Upper lobe of left lung (tissue), 4 donors: ENCODE results near the gene PIN1.

Source experiments
- POLR2A ChIP-seq, 4 donors: fragments of 450-650 bp; IDR thresholded peaks; one replicate each; pipeline ENCODE4 v1.5.1; 2016 to 2017; ENCODE audit warnings: antibody characterized with exemption in 4 of 4, mild to moderate bottlenecking in 2 of 4
- POLR2AphosphoS5 ChIP-seq, 2 donors: sonication (generic); formaldehyde crosslinking; IDR thresholded peaks; one replicate each; pipeline ENCODE4 v1.5.1; 2017; ENCODE audit warnings: antibody characterized with exemption in 2 of 2
- TF ChIP-seq, protein P1 (sequence below), 6 experiments: fragments of 450-650 bp in 4 of 6; fragments of 200-600 bp in 2 of 6; sonication (generic) in 2 of 6; IDR thresholded peaks; one replicate each; pipeline ENCODE4 v1.5.1; 2016 to 2019; ENCODE audit warnings: antibody characterized with exemption in 6 of 6

DNA sequence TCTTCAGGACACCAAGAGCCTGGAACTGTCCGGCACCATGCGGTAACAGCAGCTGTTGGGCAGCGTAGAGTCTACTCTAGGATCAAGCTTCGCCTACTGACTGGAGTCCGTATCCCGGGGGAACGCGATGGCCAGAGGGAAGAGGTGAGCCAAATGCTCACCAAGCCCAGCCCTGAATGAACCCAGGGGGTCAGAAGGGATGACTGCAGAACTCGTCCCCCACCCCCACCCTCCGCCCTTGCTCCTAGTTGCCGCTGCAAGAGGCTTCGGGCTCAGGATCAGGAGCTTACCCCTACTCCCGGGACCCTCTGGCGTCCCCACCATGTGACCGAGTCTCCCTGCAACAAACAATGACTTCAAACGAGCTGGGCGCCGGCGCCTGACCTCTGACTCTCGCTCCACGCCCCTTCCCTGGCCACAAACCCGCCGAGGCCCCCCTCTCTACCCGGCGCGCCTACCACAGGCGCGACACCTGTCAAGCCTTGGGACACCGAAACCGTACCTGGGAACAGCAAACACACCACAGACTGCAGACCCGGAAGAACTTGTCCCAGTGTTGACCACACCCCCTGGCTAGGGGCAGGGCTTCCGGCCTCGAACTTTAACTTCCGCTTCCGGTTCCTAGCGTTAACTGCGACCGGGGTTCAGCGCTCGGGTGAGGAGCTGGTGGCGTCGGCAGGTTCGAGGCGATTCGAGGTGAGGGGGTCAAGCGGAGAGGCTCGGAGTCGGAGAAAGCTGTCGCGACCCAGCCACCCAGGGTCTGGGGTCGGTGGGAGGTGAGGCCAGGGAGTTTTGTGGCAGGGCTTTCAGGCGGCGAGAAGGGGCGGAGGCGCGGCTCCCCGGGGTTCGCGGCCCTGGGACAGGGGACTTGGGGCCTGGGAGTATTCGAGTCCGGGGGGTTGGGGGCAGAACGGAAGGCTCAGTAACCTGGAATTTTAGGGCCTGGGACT is 7.6 kb upstream of the PIN1 start, which contains the start of gene UBL5:
- TF ChIP-seq, protein P1, sequence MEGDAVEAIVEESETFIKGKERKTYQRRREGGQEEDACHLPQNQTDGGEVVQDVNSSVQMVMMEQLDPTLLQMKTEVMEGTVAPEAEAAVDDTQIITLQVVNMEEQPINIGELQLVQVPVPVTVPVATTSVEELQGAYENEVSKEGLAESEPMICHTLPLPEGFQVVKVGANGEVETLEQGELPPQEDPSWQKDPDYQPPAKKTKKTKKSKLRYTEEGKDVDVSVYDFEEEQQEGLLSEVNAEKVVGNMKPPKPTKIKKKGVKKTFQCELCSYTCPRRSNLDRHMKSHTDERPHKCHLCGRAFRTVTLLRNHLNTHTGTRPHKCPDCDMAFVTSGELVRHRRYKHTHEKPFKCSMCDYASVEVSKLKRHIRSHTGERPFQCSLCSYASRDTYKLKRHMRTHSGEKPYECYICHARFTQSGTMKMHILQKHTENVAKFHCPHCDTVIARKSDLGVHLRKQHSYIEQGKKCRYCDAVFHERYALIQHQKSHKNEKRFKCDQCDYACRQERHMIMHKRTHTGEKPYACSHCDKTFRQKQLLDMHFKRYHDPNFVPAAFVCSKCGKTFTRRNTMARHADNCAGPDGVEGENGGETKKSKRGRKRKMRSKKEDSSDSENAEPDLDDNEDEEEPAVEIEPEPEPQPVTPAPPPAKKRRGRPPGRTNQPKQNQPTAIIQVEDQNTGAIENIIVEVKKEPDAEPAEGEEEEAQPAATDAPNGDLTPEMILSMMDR (IDR thresholded peaks at IDR 0.05) = no peak
- TF ChIP-seq POLR2AphosphoS5 (IDR thresholded peaks at IDR 0.05) (peak; percentile 95 to 99), POLR2A (IDR thresholded peaks at IDR 0.05) (peak in 3 of 4 donors; percentile 68 to 86 (median 69))
